ENCODE results near the gene NYAP2.

The NYAP2 gene

GRCh38 chr2:225602205-225602604, 202.7 kb downstream of the NYAP2 start:
- DNase-seq (ENCODE audit: low spot score): no peak
- TF ChIP-seq, protein P1, sequence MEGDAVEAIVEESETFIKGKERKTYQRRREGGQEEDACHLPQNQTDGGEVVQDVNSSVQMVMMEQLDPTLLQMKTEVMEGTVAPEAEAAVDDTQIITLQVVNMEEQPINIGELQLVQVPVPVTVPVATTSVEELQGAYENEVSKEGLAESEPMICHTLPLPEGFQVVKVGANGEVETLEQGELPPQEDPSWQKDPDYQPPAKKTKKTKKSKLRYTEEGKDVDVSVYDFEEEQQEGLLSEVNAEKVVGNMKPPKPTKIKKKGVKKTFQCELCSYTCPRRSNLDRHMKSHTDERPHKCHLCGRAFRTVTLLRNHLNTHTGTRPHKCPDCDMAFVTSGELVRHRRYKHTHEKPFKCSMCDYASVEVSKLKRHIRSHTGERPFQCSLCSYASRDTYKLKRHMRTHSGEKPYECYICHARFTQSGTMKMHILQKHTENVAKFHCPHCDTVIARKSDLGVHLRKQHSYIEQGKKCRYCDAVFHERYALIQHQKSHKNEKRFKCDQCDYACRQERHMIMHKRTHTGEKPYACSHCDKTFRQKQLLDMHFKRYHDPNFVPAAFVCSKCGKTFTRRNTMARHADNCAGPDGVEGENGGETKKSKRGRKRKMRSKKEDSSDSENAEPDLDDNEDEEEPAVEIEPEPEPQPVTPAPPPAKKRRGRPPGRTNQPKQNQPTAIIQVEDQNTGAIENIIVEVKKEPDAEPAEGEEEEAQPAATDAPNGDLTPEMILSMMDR (IDR thresholded peaks at IDR 0.05; ENCODE audit: extremely low read depth, missing control alignments): no peak

DNA sequence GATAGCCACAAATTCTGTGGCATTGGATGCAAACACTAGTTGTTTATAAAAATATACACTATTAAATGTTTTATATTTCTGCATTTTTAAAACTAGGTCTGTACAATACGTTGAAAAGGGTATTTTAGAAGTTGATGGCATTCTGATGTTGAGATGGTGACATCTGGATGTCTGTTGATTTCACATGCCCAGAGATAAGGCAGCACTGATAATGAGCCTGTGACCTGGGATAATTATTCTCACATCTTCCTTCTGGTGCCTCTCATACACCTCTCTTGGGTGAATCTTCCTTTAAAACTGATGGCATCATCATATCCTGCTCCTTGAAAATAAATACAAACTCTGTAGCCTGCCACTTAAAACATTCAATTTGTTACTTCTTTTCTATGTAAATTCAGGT, 208.6 kb downstream of the NYAP2 start:
- DNase-seq (ENCODE audit: low spot score): no peak
- TF ChIP-seq, protein P1 (IDR thresholded peaks at IDR 0.05; ENCODE audit: extremely low read depth, missing control alignments): no peak

- DNase-seq (ENCODE audit: low spot score): no peak
- TF ChIP-seq, protein P1 (IDR thresholded peaks at IDR 0.05; ENCODE audit: extremely low read depth, missing control alignments): no peak
Measured at GRCh38 chr2:225612636-225613035, 213.1 kb downstream of the NYAP2 start.

DNA sequence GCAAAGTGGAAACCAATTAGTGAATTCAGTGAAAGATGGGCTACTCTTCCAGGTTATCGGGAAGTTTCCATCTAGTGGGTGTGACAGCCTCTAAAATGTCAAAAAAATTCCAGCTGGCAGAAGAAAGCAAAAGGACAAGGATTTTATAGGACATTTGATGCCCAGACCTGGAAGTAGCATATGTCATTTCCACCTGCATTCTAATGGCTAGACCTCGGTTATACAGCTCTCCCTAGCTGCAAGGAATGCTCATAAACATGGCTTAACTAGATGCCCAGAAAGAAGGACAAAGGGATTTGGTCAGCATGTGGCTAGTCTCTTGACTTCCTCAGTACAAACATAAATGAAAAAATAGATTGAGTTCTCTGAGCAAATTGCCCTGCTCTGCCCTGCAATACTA, 215.4 kb downstream of the NYAP2 start:
- TF ChIP-seq, protein P1 (IDR thresholded peaks at IDR 0.05; ENCODE audit: extremely low read depth, missing control alignments): no peak

GRCh38 chr2:225615514-225615913, 216.0 kb downstream of the NYAP2 start:
- no peak for DNase-seq (ENCODE audit: low spot score)
- TF ChIP-seq, protein P1 (IDR thresholded peaks at IDR 0.05; ENCODE audit: extremely low read depth, missing control alignments): no peak

More for the DNA sequence above, 215.4 kb downstream of the NYAP2 start:
- DNase-seq (ENCODE audit: low spot score): no peak

DNA sequence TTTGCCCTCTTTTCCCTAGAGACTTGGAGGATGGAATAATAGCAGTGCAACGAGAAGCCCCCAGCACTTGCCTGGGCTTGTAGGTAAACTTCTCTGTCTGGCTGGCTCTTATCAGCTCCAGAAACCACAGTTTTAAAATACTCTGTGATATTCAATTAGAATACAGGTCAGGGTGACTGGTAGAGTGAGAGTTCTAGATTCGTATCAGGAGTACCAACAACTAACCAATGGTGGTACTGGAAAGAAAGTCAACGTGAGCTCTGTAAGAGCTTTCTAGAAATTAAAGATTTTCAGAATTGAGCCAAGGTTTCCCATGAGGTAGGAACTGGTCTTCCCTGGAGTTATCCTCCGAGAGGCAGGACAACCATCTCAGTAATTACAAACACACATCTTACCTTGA, 216.9 kb downstream of the NYAP2 start:
- DNase-seq (ENCODE audit: low spot score): no peak
- TF ChIP-seq, protein P1 (IDR thresholded peaks at IDR 0.05; ENCODE audit: extremely low read depth, missing control alignments): no peak

DNA sequence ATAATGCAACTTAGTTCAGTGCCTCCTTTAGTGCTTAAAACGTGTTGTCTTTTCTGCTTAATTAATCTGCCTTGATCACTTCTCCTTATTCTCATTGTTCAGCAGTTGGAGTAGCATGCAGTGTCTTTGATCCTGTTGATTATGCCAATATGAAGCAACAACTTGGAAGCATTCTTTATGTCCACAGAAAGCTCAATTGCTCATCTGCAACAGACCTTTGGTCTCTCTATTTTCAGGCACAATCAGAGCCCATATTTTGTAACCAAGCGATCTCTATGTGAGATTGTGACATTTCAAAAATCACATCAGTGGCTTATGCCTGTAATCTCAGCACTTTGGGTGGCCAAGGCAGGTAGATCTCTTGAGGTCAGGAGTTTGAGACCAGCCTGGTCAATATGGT, 217.3 kb downstream of the NYAP2 start:
- no peak for DNase-seq (ENCODE audit: low spot score)
- TF ChIP-seq, protein P1 (IDR thresholded peaks at IDR 0.05; ENCODE audit: extremely low read depth, missing control alignments): no peak

Data from GM20000 (cell line).